ENCODE data around the gene SMIM30.

The SMIM30 gene

DNA sequence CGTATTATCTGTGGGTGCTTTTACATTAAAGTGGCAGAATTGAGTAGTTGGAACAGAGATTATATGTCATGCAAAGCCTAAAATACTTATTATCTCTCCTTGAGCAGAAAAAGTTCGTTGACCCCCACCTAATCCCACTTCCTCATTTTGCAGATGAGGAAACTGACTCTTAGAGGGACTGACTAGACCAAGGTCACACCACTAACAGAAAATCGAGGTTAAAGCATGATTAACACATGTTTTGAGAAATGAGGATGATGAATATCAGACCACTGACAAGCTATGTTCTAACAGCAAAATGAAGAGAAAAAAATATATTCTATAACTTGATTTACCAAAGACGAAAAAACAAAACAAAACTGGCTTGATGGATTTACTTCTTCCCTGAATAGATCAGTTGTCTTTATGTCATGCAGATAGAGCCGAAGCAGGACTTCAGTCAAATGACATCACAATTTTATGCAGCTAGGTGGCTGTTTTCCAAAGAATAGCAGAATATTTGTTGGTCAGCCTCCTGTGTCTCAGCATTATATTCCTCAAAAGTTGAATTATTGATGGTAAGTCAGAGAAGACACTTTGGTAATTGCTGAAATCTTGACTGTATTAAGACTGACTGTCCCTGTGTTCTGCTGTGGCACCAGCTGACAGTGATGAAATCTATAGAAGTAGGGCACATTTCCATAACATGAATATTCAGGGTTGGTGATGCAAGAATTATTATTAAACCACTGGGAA lies 24.2 kb upstream of the SMIM30 start:
- no peak for TF ChIP-seq CTCF (IDR thresholded peaks at IDR 0.05)

DNA sequence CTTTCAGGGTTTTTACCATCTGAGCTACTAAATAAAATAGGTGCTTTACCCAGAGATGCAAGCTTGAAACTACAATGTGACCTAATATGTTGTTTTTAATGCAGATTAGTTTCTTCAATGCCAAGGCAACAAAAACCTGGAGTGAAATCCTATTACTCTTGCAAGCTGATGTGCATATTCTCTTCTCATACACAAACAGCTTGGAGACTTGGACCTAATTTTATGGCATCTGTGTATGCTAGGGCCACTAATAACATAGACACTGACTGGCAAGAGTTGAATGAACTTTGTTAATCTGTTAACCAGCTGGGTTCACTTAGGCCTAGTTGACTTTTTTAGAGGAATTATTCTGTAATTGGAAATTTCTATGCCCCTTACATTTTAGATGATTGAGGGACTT lies 23.4 kb upstream of the SMIM30 start:
- no peak for TF ChIP-seq CTCF (IDR thresholded peaks at IDR 0.05)

- no peak for TF ChIP-seq CTCF (IDR thresholded peaks at IDR 0.05)
These were observed 22.6 kb upstream of the SMIM30 start for GRCh38 chr7:113140956-113141355.

- no peak for TF ChIP-seq CTCF (IDR thresholded peaks at IDR 0.05)
These were observed 18.9 kb upstream of the SMIM30 start for GRCh38 chr7:113137241-113137640.

DNA sequence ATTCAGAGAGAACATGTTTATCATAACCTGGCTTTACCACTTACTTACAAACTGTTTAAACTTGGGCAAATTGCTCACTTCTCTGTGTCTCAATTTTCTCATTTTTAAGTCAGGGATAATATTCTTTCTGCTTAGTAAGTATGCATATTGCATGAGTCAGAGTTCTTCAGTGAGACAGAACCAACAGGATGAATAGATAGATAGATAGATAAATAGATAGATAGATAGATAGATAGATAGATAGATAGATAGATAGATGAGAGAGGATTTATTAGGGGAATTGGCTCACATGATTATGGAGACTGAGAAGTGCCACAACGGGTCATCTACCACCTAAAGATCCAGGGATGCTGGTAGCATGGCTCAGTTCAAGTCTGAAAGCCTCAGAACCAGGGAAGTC lies 15.7 kb upstream of the SMIM30 start:
- TF ChIP-seq CTCF (IDR thresholded peaks at IDR 0.05), result no peak

DNA sequence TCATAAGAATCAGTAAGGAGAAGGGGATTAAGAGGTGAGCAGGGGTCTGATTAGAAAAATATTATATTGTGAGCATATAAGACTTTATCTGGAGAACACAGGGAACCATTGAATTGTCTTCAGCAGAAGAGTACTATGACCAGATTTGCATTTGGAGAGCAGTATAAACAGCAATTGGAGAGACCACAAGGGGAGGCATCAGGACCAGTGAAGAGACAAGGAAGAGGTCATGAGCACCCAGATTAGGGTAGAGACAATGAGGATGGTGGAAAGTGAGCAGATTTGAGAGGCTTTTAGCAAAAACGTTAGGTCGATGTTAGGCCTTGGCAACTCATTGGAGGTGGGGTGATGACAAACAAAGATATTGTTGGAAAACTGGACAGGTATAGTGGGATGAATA lies 13.0 kb upstream of the SMIM30 start:
- no peak for TF ChIP-seq CTCF (IDR thresholded peaks at IDR 0.05)

GRCh38 chr7:113128031-113128430 lies 9.7 kb upstream of the SMIM30 start:
- no peak for TF ChIP-seq CTCF (IDR thresholded peaks at IDR 0.05)

DNA sequence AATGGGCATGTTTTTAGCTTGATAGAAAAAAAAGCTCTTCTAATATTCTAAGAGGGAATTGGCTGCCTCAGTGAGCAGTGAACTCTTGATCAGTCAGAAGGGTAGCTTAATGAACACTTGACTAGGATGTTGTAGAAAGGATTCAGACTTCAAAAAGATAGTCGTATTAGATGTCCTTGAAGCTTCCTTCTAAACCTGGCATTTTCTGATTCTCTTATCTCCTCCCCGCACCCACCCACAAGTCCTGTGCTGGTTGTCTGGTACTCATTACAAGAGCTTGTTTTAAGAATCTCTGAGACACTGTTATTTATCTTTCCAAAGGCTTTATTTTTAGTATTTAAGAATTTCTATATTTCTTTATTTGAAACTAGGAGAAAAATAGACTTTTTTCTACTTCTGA lies 7.4 kb upstream of the SMIM30 start:
- no peak for TF ChIP-seq CTCF (IDR thresholded peaks at IDR 0.05)
